SK-N-SH treated with all-trans-retinoic acid at 6 μM for 48 hours (cell line): Measurements from ENCODE around the gene TMEM131.

Experiments
- ISL1 ChIP-seq: fragments of 250-450 bp; sonication (Bioruptor Pico); IDR thresholded peaks from 2 replicates; pipeline ENCODE4 v2.1.2; 2022; ENCODE audit warnings: mild to moderate bottlenecking, moderate library complexity
- PPARA ChIP-seq: fragments of 250-450 bp; sonication (Bioruptor Pico); IDR thresholded peaks from 2 replicates; pipeline ENCODE4 v1.5.0; 2020; ENCODE audit warnings: mild to moderate bottlenecking, borderline replicate concordance
- SNAI2 ChIP-seq: fragments of 250-450 bp; sonication (Bioruptor Pico); IDR thresholded peaks from 2 replicates; pipeline ENCODE4 v1.5.0; 2020; ENCODE audit warnings: mild to moderate bottlenecking, moderate library complexity
- ZNF8 ChIP-seq: fragments of 450-650 bp; formaldehyde crosslinking; IDR thresholded peaks from 2 replicates; pipeline ENCODE4 v1.5.0; 2020; ENCODE audit warnings: mild to moderate bottlenecking, moderate library complexity
- TF ChIP-seq, protein P1 (sequence below): fragments of 250-450 bp; sonication (Bioruptor Pico); IDR thresholded peaks from 2 replicates; pipeline ENCODE4 v1.5.1; 2021; ENCODE audit warnings: mild to moderate bottlenecking, moderate library complexity

DNA sequence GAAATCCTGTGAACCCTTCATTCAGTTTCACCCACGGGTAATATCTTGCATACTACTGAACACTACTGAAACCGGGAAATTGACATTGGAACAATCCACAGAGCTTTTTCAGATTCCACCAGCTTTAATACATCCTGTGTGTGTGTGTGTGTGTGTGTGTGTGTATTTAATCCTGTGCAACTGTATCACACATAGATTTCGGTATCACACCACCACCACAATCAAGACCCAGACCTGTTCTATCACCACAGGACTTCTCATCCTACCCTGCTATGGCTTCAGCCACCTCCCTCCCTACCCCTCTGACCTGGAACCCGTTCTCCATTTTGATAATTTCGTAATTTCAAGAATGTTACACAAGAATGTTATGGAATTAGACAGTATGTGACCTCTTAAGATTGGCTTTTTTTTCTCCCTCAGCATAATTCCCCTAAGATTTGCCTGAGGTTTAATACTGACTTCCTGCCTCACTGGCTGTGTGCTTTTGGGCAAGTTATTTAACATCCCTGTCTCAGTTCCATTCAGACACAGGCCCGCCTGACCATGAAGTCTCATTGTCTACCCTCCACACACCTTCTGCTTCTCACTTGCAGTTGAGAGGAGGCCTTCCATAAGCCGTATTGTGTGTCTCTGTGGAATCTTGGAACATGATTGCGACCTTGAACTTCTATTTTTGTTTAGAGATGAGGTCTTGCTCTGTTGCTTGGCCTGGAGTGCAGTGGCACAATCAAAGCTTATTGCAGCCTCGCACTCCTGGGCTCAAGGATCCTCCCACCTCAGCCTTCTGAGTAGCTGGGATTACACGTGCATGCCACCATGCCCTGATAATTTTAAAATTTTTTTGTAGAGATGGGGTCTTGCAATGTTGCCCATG lies 14.4 kb upstream of the TMEM131 start:
- TF ChIP-seq ISL1 (no peak), ZNF8 (no peak), PPARA (CRISPR knock-in tag) (no peak), SNAI2 (no peak)
- TF ChIP-seq, protein P1, sequence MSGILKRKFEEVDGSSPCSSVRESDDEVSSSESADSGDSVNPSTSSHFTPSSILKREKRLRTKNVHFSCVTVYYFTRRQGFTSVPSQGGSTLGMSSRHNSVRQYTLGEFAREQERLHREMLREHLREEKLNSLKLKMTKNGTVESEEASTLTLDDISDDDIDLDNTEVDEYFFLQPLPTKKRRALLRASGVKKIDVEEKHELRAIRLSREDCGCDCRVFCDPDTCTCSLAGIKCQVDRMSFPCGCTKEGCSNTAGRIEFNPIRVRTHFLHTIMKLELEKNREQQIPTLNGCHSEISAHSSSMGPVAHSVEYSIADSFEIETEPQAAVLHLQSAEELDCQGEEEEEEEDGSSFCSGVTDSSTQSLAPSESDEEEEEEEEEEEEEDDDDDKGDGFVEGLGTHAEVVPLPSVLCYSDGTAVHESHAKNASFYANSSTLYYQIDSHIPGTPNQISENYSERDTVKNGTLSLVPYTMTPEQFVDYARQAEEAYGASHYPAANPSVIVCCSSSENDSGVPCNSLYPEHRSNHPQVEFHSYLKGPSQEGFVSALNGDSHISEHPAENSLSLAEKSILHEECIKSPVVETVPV (CRISPR knock-in tag): no peak
